H9 (cell line): ENCODE measurements around the gene MEGF10. TPM values are rescaled to one million over a fixed set of nuclear protein-coding genes. Genes with fewer than 3 reads are reported as not detected.
"Not testable (repeated sequence)": the region's sequence is repeated elsewhere in the genome, so short reads cannot be mapped to it uniquely, and the experiment has no call there.

ENCODE experiments used
- DNase-seq: peaks from one replicate; pipeline ENCODE4 v3.0.0-alpha.2; 2017
- H2AFZ ChIP-seq: one replicate; pipeline ENCODE4 v1.6.1; 2013; ENCODE audit warnings: mild to moderate bottlenecking, low read length, control low read depth, moderate library complexity
- H2AK5ac ChIP-seq: 2 replicates; pipeline ENCODE4 v1.6.1; 2013; ENCODE audit warnings: low read length, control low read depth, mixed read lengths; ENCODE audit not compliant: insufficient read length
- H2BK120ac ChIP-seq: one replicate; pipeline ENCODE4 v1.6.1; 2013; ENCODE audit warnings: low read depth, mild to moderate bottlenecking, low read length, control low read depth, inconsistent platforms; ENCODE audit not compliant: poor library complexity, severe bottlenecking
- H2BK12ac ChIP-seq: 2 replicates; pipeline ENCODE4 v1.6.1; 2013; ENCODE audit warnings: low read length, control low read depth, mixed read lengths, low read depth; ENCODE audit not compliant: insufficient read length
- H2BK15ac ChIP-seq: 2 replicates; pipeline ENCODE4 v1.6.1; 2013; ENCODE audit warnings: low read depth, low read length, control low read depth
- H2BK20ac ChIP-seq: one replicate; pipeline ENCODE4 v1.6.1; 2013; ENCODE audit warnings: low read depth, mild to moderate bottlenecking, low read length, control low read depth, inconsistent platforms; ENCODE audit not compliant: poor library complexity, severe bottlenecking
- H2BK5ac ChIP-seq: 2 replicates; pipeline ENCODE4 v1.6.1; 2013; ENCODE audit warnings: low read length, control low read depth, mixed read lengths; ENCODE audit not compliant: insufficient read length
- H3K14ac ChIP-seq: 2 replicates; pipeline ENCODE4 v1.6.1; 2013; ENCODE audit warnings: low read length, control low read depth; ENCODE audit not compliant: insufficient read depth
- H3K18ac ChIP-seq: 2 replicates; pipeline ENCODE4 v1.6.1; 2013; ENCODE audit warnings: low read depth, mild to moderate bottlenecking, mixed read lengths, low read length, control low read depth; ENCODE audit not compliant: insufficient read length
- H3K23ac ChIP-seq: 2 replicates; pipeline ENCODE4 v1.6.1; 2013; ENCODE audit warnings: low read length, control low read depth, mixed read lengths, low read depth; ENCODE audit not compliant: insufficient read length
- H3K23me2 ChIP-seq: 2 replicates; pipeline ENCODE4 v1.6.1; 2013; ENCODE audit warnings: low read depth, mild to moderate bottlenecking, mixed read lengths, low read length, control low read depth; ENCODE audit not compliant: insufficient read length, poor library complexity, severe bottlenecking
- H3K27ac ChIP-seq: 2 replicates; pipeline ENCODE4 v1.5.1; 2013; ENCODE audit warnings: low read length, control low read depth, mixed read lengths, low read depth; ENCODE audit not compliant: insufficient read length
- H3K27me3 ChIP-seq: 2 replicates; pipeline ENCODE4 v1.6.1; 2013; ENCODE audit warnings: low read length, control low read depth, inconsistent platforms; ENCODE audit not compliant: insufficient read depth
- H3K4ac ChIP-seq: 2 replicates; pipeline ENCODE4 v1.6.1; 2013; ENCODE audit warnings: low read depth, mild to moderate bottlenecking, control low read depth, inconsistent platforms, low read length, moderate library complexity
- H3K4me1 ChIP-seq: 2 replicates; pipeline ENCODE4 v1.6.1; 2013; ENCODE audit warnings: low read length, control low read depth, inconsistent platforms; ENCODE audit not compliant: insufficient read depth
- H3K4me2 ChIP-seq: 2 replicates; pipeline ENCODE4 v1.6.1; 2013; ENCODE audit warnings: low read length, control low read depth, mixed read lengths; ENCODE audit not compliant: insufficient read length, insufficient read depth
- H3K56ac ChIP-seq: 2 replicates; pipeline ENCODE4 v1.6.1; 2013; ENCODE audit warnings: low read depth, mild to moderate bottlenecking, mixed read lengths, low read length, control low read depth; ENCODE audit not compliant: insufficient read length
- H3K79me1 ChIP-seq: 2 replicates; pipeline ENCODE4 v1.6.1; 2013; ENCODE audit warnings: low read depth, mild to moderate bottlenecking, moderate library complexity, low read length, control low read depth, inconsistent platforms; ENCODE audit not compliant: insufficient read depth, poor library complexity, severe bottlenecking
- H3K79me2 ChIP-seq: 2 replicates; pipeline ENCODE4 v1.6.1; 2013; ENCODE audit warnings: low read length, control low read depth, inconsistent platforms; ENCODE audit not compliant: insufficient read depth
- H3K9ac ChIP-seq: 2 replicates; pipeline ENCODE4 v1.6.1; 2013; ENCODE audit warnings: low read length, control low read depth, mixed read lengths; ENCODE audit not compliant: insufficient read length; ENCODE audit errors: extremely low read depth
- H3K9me3 ChIP-seq: one replicate; pipeline ENCODE4 v1.6.1; 2013; ENCODE audit warnings: low read depth, low read length, inconsistent platforms; ENCODE audit not compliant: control insufficient read depth
- H3T11ph ChIP-seq: one replicate; pipeline ENCODE4 v1.6.1; 2013; ENCODE audit warnings: mild to moderate bottlenecking, low read length, control low read depth, inconsistent platforms
- H4K20me1 ChIP-seq: one replicate; pipeline ENCODE4 v1.6.1; 2013; ENCODE audit not compliant: control insufficient read depth, insufficient read length, insufficient read depth
- H4K5ac ChIP-seq: 2 replicates; pipeline ENCODE4 v1.6.1; 2013; ENCODE audit warnings: low read depth, mild to moderate bottlenecking, mixed read lengths, low read length, control low read depth; ENCODE audit not compliant: insufficient read length
- H4K8ac ChIP-seq: replicated peaks from 2 replicates; pipeline ENCODE4 v1.6.1; 2013; ENCODE audit warnings: low read length, control low read depth, mixed read lengths, low read depth; ENCODE audit not compliant: insufficient read length
- H4K91ac ChIP-seq: 2 replicates; pipeline ENCODE4 v1.6.1; 2013; ENCODE audit warnings: low read depth, mild to moderate bottlenecking, moderate library complexity, mixed read lengths, low read length, control low read depth; ENCODE audit not compliant: insufficient read length
- H3K27ac Mint-ChIP-seq, 3 experiments: 2 replicates in 2 of 3; 3 replicates in 1 of 3; pipeline ENCODE4 v1.8.0; 2020 to 2021; ENCODE audit warnings: mixed read lengths in 3 of 3, mild to moderate bottlenecking in 1 of 3, moderate library complexity in 1 of 3
- H3K27me3 Mint-ChIP-seq: 2 replicates; pipeline ENCODE4 v1.8.0; 2021; ENCODE audit warnings: low read depth, mild to moderate bottlenecking, moderate library complexity, mixed read lengths
- H3K36me3 Mint-ChIP-seq, 3 experiments: 2 replicates in 2 of 3; 3 replicates in 1 of 3; pipeline ENCODE4 v1.8.0; 2020 to 2021; ENCODE audit warnings: low read depth in 3 of 3, mixed read lengths in 3 of 3; ENCODE audit not compliant: insufficient read depth in 1 of 3
- H3K4me1 Mint-ChIP-seq, 2 experiments: 2 replicates each; pipeline ENCODE4 v1.8.0; 2020; ENCODE audit warnings: mixed read lengths in 2 of 2
- H3K4me3 Mint-ChIP-seq, 2 experiments: 2 replicates in 1 of 2; 3 replicates in 1 of 2; pipeline ENCODE4 v1.8.0; 2020 to 2021; ENCODE audit warnings: mild to moderate bottlenecking in 2 of 2, mixed read lengths in 2 of 2, moderate library complexity in 1 of 2
- H3K9me3 Mint-ChIP-seq, 2 experiments: 2 replicates in 1 of 2; 3 replicates in 1 of 2; pipeline ENCODE4 v1.8.0; 2020; ENCODE audit warnings: mild to moderate bottlenecking in 2 of 2, mixed read lengths in 2 of 2, moderate library complexity in 1 of 2
- CTCF ChIP-seq: fragments of 200-600 bp; sonication (generic); conservative IDR thresholded peaks from 3 replicates; pipeline ENCODE4 v1.8.0; 2021; ENCODE audit warnings: antibody characterized with exemption, mild to moderate bottlenecking
- WGBS: extraction: QIAGEN DNeasy Blood & Tissue Kit; methylation state at CpG from one replicate; pipeline ENCODE4 v1.1.7; 2013; ENCODE audit warnings: missing lambda C conversion rate, low lambda C conversion rate, mixed read lengths; ENCODE audit not compliant: insufficient read length; ENCODE audit errors: extremely low coverage; 5-methylcytosine and 5-hydroxymethylcytosine counted together
- total RNA-seq: library from RNA; stranded (reverse); gene quantifications from 2 replicates; pipeline ENCODE4 v1.2.1, GENCODE V29; 2021

Gene MEGF10
- total RNA-seq, 1 experiment from 2014 or later = 36.5 TPM

- Histone ChIP-seq H3K4me1 (peaks cover 13% of the 10 kb centered on the region; the same call in 1 of the 2 replicates), H2AK5ac (no peak overlapping the region), H2BK15ac (no peak overlapping the region), H2AFZ (no peak overlapping the region), H3T11ph (no peak overlapping the region), H3K4ac (no peak overlapping the region), H3K9me3 (no peaks in the 10 kb centered on the region), H3K23me2 (no peaks in the 10 kb centered on the region), H3K23ac (no peak overlapping the region), H3K79me1 (no peaks in the 10 kb centered on the region), H2BK5ac (no peak overlapping the region), H3K18ac (no peak overlapping the region), H2BK12ac (no peak overlapping the region), H3K79me2 (peaks cover 2% of the 10 kb centered on the region; the same call in 1 of the 2 replicates), H3K4me2 (no peak overlapping the region), H2BK20ac (no peak overlapping the region), H4K8ac (no peak overlapping the region), H3K27ac (no peak overlapping the region), H4K20me1 (no peaks in the 10 kb centered on the region), H3K9ac (no peak overlapping the region), H3K27me3 (no peaks in the 10 kb centered on the region), H4K5ac (no peak overlapping the region), H3K56ac (no peak overlapping the region), H3K14ac (no peak overlapping the region), H2BK120ac (no peak overlapping the region), H4K91ac (no peak overlapping the region)
- Mint-ChIP-seq H3K36me3 (peaks cover 2 to 11% (median 10%) of the 10 kb centered on the region in 3 experiments; a peak in 3 of 7 replicates), H3K27ac (peak overlapping the region in 1 of 3 experiments; percentile 9; a peak in 1 of 7 replicates), H3K4me3 (no peak overlapping the region), H3K27me3 (no peaks in the 10 kb centered on the region), H3K4me1 (peaks cover 38 to 41% of the 10 kb centered on the region in 2 experiments), H3K9me3 (no peaks in the 10 kb centered on the region)
- no peak for DNase-seq
- WGBS = no CpG with 5 or more reads among the region's 1 CpG
- no peak for TF ChIP-seq CTCF
Observed at GRCh38 chr5:127316011-127316410, 25.4 kb downstream of the MEGF10 start.

GRCh38 chr5:127317385-127317784 is 26.8 kb downstream of the MEGF10 start:
- not testable (repeated sequence) for H2BK15ac ChIP-seq, H2BK5ac ChIP-seq, H3K79me2 ChIP-seq, H3K56ac ChIP-seq, H3K27me3 Mint-ChIP-seq, H4K8ac ChIP-seq, H3K23me2 ChIP-seq, H2AK5ac ChIP-seq, H3K18ac ChIP-seq, H3K4me3 Mint-ChIP-seq, H2BK120ac ChIP-seq, H3K23ac ChIP-seq, H3K4ac ChIP-seq, H2AFZ ChIP-seq, H3K9ac ChIP-seq, H3K9me3 ChIP-seq, H2BK12ac ChIP-seq, H3K79me1 ChIP-seq, DNase-seq, H3K27ac ChIP-seq, H3T11ph ChIP-seq, H4K5ac ChIP-seq, H4K91ac ChIP-seq, H3K4me2 ChIP-seq, H3K9me3 Mint-ChIP-seq, H3K27ac Mint-ChIP-seq, H3K14ac ChIP-seq, H3K27me3 ChIP-seq, H2BK20ac ChIP-seq, H4K20me1 ChIP-seq
- Mint-ChIP-seq H3K4me1 (peaks cover 37 to 43% of the 10 kb centered on the region in 2 experiments), H3K36me3 (peaks cover 2 to 11% (median 10%) of the 10 kb centered on the region in 3 experiments; a peak in 3 of 7 replicates)
- H3K4me1 ChIP-seq = peaks cover 13% of the 10 kb centered on the region; the same call in 1 of the 2 replicates
- WGBS = no CpG with 5 or more reads among the region's 3 CpGs
